ENCODE results near the gene STAB2. TPM values are rescaled to one million over a fixed set of nuclear protein-coding genes. Genes with fewer than 3 reads are reported as not detected.

Gene STAB2
- polyA plus RNA-seq, 1 of the 3 experiments (the other 2 are of a cell fraction): not detected

- Histone ChIP-seq H3K79me2 (ENCODE audit: insufficient read depth) (peaks cover 31% of the 10 kb centered on the region; the same call in 1 of the 2 replicates), H3K9ac (peak overlapping the region; percentile 64; the same call in 1 of the 2 replicates), H4K20me1 (ENCODE audit: insufficient read depth) (no peaks in the 10 kb centered on the region), H3K27ac (ENCODE audit: low read depth in 2 of 2, low read length in 1 of 2) (peak overlapping the region; percentile 6 to 94; a peak in 3 of 4 replicates), H3K36me3 (replicated peaks in 1 of 2; ENCODE audit: control insufficient read depth in 1 of 2, insufficient read depth in 2 of 2, low read length in 1 of 2) (peaks cover 4 to 5% of the 10 kb centered on the region in 2 experiments), H3K4me2 (peak overlapping the region; percentile 57), H3K9me2 (no peaks in the 10 kb centered on the region), H3K4me3 (ENCODE audit: low read depth in 2 of 2, low read length in 1 of 2) (no peak overlapping the region), H2AFZ (ENCODE audit: low read depth) (no peak overlapping the region), H3K4me1 (ENCODE audit: control insufficient read depth in 1 of 2, insufficient read depth in 2 of 2, low read depth in 1 of 2, low read length in 1 of 2) (peaks cover 4 to 40% of the 10 kb centered on the region in 2 experiments; a peak in 3 of 4 replicates), H3K27me3 (ENCODE audit: insufficient read depth) (no peaks in the 10 kb centered on the region), H3K9me3 (no peaks in the 10 kb centered on the region), H3F3A (replicated peaks; ENCODE audit: insufficient read depth) (peaks cover 25% of the 10 kb centered on the region)
- no peak for DNase-seq
- 79% methylated on average over 5 of the region's 5 CpGs for WGBS (ENCODE audit: low lambda C conversion rate)
- ChIA-PET CTCF (no interaction called here), POLR2A (no interaction called here)
- TF ChIP-seq IRF3 (IDR thresholded peaks at IDR 0.05; ENCODE audit: low read depth, low read length): no peak
- TF ChIP-seq NRF1 (IDR thresholded peaks at IDR 0.05; ENCODE audit: low read depth, low read length): no peak
- TF ChIP-seq, protein P1, sequence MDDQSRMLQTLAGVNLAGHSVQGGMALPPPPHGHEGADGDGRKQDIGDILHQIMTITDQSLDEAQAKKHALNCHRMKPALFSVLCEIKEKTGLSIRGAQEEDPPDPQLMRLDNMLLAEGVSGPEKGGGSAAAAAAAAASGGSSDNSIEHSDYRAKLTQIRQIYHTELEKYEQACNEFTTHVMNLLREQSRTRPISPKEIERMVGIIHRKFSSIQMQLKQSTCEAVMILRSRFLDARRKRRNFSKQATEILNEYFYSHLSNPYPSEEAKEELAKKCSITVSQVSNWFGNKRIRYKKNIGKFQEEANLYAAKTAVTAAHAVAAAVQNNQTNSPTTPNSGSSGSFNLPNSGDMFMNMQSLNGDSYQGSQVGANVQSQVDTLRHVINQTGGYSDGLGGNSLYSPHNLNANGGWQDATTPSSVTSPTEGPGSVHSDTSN (IDR thresholded peaks at IDR 0.05): no peak
- no peak for TF ChIP-seq CHD2 (IDR thresholded peaks at IDR 0.05; ENCODE audit: low read length, partially characterized antibody)
- TF ChIP-seq FOSL2 (IDR thresholded peaks at IDR 0.05; ENCODE audit: borderline replicate concordance, low read depth): no peak
- TF ChIP-seq JUND (IDR thresholded peaks at IDR 0.05): no peak
- no peak for TF ChIP-seq REST (IDR thresholded peaks at IDR 0.05; ENCODE audit: low read depth, low read length)
- TF ChIP-seq RCOR1 (IDR thresholded peaks at IDR 0.05; ENCODE audit: low read length): no peak
- TF ChIP-seq TCF12 (IDR thresholded peaks at IDR 0.05): no peak
- TF ChIP-seq POLR2AphosphoS5 (IDR thresholded peaks at IDR 0.05; ENCODE audit: low read depth, low read length): no peak
- no peak for TF ChIP-seq EZH2phosphoT487 (IDR thresholded peaks at IDR 0.05; ENCODE audit: borderline replicate concordance, low read depth)
- no peak for TF ChIP-seq GABPA (IDR thresholded peaks at IDR 0.05; ENCODE audit: low read depth)
- TF ChIP-seq TAF1 (IDR thresholded peaks at IDR 0.05; ENCODE audit: borderline replicate concordance, low read depth, low read length): no peak
- no peak for TF ChIP-seq SIN3A (IDR thresholded peaks at IDR 0.05; ENCODE audit: borderline replicate concordance, low read depth, low read length)
- no peak for TF ChIP-seq FOXJ3 (CRISPR knock-in tag; IDR thresholded peaks at IDR 0.05)
- TF ChIP-seq USF1 (IDR thresholded peaks at IDR 0.05; ENCODE audit: borderline replicate concordance, low read depth): no peak
- TF ChIP-seq MEF2A (IDR thresholded peaks at IDR 0.05; ENCODE audit: borderline replicate concordance, low read depth): no peak
- TF ChIP-seq SMC3 (IDR thresholded peaks at IDR 0.05; ENCODE audit: low read depth, low read length): no peak
- no peak for TF ChIP-seq RAD21 (IDR thresholded peaks at IDR 0.05; ENCODE audit: low read length)
Measured at GRCh38 chr12:103805655-103806360, 218.7 kb downstream of the STAB2 start.

Measured in SK-N-SH (cell line).